NAMALWA (cell line): ENCODE data around the gene SLC5A11.
"Not testable (repeated sequence)": the region's sequence is repeated elsewhere in the genome, so short reads cannot be mapped to it uniquely, and the experiment has no call there.

ENCODE experiments used
- DNase-seq: peaks from one replicate; pipeline ENCODE4 v3.0.0-alpha.2; 2015; ENCODE audit warnings: low spot score

Gene SLC5A11

DNA sequence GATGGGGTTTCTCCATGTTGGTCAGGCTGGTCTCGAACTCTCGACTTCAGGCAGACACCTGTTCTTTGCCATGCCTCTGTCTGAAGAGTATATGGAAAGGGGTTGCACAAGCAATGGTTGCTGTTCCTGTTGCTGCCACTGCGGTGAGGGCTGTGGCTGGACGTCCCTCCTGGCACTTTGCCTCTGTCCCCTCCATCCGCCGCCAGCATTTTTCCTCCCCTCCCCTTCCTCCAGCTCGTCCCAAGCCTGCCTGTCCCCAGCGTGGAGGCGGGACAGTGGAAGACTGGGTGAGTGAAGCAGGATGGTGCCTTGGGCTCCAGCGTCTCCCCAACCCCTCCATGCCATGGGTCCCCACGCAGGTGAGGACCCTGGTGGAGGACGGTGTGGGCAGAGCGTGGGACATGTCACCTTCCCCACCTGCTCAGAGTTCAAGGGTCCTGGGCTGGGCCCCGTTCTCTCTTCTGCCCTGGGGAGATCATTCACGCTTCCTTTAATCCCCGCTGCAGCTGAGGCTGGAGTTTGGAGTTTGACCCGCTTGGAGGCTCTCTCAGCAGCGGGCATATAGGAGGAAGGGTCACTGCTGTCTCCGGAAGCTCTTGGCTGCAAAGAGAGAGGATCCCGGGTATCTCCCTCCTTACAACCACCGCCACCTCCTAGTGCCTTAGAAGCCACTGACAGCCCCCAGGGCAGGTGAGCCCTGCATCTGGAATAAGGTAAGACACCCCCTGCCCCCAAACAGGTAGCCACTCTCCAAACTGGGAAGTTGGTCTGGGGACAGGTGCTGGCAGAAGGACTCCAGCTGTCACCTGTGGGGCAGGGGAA is at the start of gene SLC5A11:
Gene SLC5A11, plus strand, starts transcription at position 238 of the 822 bp plus-strand sequence. CDS start 12,681 bp downstream, outside the sequence.
- no peak for DNase-seq

DNA sequence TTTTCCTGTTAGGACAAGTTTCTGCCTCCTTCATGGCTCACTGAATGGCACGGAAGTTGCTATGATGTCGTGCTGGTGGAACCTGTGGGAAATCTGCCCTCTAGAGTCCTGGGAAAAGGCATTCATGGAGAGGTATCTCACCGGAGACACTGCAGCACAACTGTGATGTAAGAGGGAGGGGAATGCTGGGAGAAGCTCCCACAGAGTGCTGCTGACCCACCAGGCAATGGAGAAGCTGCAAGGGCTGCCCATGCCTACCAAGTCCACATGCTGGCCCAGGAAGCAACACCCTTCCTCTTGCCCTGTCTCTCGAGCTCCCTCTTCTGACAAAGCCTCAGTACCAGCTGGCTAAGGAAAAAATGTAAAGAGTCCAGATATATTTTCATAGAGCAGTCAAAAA is 45.2 kb upstream of the SLC5A11 start:
- DNase-seq = peak; percentile 19

DNA sequence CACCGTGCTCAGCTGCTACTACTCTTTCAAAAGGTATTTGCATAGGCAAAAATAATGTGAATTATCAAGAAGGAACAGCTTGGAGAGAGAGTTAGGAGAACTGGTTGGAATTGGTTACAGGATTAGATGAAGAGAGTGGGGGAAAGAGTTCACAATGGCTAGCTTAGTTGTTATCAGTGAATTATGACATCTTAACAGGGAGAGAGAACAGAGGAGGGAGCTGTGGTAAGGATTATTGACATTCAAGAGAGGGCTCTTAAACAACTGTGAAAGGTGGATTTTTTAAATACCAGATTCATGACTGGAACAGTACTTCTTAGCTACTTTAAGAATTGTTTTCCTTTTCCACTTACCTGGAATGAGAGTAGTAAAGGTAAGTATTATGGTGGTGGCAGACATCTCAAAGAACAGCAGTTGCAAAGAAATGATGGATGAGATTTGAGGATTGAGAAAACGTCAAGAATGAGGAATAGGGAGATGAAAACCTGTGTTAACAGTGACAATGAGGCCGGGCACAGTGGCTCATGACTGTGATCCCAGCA is 43.9 kb upstream of the SLC5A11 start:
- no peak for DNase-seq

GRCh38 chr16:24805484-24805883 is 40.3 kb upstream of the SLC5A11 start:
- DNase-seq = no peak

DNA sequence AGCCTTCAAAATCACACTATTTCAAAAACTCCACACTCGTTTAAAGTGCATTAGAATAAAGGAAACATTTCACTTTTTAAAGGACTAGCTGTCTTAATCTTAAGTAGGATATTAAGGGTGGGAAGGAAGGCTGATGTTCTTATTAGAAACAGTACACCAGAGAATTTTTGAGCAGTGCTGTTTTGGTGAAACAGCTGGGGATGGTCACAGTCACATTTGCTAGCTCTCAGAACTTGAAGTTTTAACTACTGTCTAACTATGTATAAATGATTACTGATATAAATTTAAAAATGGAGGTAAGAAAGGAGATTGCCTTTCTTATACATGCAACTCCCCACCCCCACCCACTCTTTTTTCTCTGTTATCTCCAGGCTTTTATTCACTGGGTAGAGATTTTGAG is 38.5 kb upstream of the SLC5A11 start:
- DNase-seq = no peak

DNA sequence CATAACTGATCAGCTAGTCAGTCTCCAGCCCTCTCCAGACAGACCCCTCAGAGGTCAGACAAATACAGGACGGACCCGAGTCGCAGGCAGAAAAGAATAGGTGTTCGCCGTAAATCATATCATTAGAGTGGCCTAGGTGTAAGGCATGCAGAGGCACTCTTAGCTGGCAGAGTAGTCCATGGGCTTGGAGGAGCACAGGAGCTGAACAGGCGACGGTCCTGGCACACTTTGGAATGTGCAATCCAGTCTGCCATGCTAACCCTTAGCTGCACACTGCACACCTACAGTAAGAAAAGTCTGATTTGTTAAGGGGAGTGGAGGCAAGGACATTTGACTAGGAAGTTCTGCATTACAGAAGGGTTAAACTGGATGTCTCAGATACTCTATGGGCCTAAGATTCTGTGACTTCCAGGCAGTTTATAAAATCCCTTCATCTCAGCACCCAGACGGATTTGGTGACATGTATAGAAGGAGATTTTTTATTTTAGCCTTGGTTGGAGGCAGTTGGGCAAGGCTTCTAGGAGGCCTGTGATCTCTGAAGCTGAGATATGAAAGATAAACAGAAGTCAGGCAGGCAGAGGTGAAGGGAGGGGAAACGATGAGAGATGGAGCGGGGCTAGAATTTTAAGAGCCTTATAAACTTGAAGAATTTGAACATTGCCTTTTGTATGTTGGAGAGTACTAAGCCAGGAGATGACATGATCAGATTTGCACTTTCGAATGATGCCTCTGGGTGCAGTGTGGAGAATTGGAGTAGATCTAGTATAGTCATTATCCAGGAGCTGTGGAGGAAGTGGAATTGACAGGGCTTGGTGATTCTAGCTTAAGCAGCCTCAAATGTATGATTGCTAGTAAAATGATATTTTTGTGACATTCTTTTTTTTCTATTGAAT is 34.6 kb upstream of the SLC5A11 start:
- DNase-seq = peak; percentile 15

- not testable (repeated sequence) for DNase-seq
Measured at GRCh38 chr16:24812813-24813212, 33.0 kb upstream of the SLC5A11 start.

DNA sequence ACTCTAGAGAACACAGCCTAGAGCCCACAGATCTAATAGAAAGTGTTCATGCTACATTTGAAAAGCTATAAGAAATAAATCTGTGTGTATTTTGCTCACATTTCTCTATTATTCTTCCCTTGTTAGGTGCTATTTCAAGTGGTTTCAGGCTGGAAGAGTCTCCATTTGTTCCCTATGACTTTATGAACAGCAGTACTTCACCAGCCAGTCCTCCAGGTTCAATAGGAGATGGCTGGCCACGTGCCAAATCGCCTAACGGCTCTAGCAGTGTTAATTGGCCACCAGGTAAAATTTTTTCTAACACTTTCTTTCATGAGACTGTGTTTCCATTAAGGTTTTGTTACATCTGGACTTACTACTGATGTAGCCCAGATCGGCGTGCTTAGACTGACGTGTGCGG is 30.7 kb upstream of the SLC5A11 start:
- no peak for DNase-seq

GRCh38 chr16:24816688-24817087 is 29.1 kb upstream of the SLC5A11 start:
- no peak for DNase-seq

DNA sequence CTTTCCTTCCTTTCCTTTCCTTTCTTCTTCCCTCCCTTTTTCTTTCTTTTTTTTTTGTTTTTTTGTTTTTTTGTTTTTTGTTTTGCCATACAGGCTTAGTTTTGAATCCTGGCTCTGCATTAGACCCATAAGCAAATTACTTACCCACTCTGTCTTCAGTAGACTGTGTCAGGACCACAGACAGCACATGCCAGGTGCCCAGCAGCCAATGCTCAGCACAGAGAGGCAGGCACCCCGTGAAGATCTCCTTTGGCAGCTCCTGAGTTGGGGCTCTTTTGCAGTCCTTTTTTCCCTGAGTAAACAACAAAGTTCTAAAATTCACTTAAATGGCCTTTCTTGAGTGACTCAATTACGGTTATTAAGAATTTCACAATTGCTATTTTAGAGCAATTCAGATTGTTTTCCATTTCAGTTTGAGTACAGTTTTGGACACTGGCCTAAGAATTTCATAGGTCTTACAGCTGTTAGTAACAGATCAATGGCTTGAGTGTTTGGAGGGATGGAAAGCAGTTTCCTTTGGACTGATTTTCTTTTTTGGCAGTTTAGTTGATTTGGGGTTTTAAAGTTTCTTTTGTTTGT is 26.2 kb upstream of the SLC5A11 start:
- DNase-seq = no peak

- DNase-seq = no peak
Measured at GRCh38 chr16:24820522-24820921, 25.2 kb upstream of the SLC5A11 start.

- DNase-seq = no peak
Measured at GRCh38 chr16:24821129-24821528, 24.6 kb upstream of the SLC5A11 start.

DNA sequence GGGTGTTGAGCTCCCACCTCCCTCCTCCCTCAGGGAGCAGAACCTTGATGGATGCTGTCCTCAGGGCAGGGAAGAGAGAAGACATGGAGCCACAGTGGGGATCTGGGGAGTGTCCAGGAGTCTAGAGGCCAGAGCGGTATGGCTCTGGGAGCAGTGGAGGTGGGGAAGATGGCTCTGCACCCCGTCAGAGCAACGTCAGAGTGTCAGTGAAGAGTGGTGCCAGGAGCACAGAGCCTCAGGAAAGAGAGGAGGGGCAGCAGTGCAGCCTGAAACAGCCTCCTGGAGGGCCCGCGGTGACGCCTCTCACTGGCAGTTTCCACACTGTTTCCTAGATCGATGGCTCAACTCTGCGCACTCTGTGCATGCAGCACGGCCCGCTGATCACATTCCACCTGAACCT is 23.2 kb upstream of the SLC5A11 start:
- DNase-seq = no peak

- DNase-seq = no peak
Measured at GRCh38 chr16:24822974-24823373, 22.8 kb upstream of the SLC5A11 start.

DNA sequence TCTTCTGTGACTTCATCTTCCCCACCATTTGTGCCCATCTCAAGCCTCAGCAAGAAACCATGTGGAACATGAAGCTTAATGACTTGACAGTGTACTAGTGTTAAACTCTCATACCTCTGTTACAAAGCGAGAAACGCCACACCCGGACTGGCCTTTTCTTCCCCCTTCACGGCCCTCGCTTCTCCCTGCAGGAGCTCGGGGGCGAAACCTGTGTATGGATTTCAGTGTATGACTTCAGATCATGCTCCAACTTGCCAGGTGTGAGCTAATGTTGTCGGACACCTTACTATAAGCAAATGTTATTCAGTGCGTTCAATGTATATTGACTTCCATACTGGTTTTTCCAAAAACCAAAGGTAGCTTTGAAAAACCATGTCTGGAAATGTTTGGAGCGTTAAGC is 20.1 kb upstream of the SLC5A11 start:
- DNase-seq = no peak

GRCh38 chr16:24826096-24826690 is 19.6 kb upstream of the SLC5A11 start:
- no peak for DNase-seq

- no peak for DNase-seq
Measured at GRCh38 chr16:24826817-24827566, 18.8 kb upstream of the SLC5A11 start.

DNA sequence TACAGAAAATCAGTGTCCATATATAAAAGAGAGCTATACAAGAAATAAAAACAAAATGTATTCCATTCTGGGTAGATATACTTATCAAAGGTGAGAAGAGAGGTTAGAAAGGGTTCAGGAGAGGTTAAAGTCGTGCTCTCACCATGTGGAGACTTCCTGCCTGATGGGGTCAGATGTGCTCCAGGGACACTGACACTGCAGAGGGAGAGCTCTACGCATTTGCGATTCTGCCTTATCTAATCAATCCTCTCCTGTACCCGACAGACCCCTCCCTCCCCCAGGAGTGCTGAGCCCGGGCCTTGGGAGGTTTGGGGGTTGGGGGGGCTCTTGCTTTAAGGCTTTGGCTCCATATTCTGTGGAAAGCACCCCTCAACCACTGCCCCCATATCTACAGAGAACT is 16.6 kb upstream of the SLC5A11 start:
- DNase-seq = no peak

DNA sequence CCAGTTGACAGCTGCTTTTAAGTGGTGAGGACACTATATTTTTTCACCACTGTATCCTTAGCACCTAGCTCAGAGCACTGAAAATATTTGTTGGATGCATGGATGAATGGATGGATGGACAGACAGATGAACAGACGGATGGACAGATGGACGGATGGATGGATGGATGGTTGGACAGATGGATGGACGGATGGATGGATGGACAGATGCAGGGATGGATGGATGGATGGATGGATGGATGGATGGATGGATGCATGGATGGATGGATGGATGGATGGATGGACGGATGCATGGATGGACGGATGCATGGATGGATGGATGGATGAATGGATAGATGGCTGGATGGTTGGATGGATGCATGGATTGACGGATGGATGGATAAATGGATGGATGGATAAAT is 12.4 kb upstream of the SLC5A11 start:
- DNase-seq = no peak

DNA sequence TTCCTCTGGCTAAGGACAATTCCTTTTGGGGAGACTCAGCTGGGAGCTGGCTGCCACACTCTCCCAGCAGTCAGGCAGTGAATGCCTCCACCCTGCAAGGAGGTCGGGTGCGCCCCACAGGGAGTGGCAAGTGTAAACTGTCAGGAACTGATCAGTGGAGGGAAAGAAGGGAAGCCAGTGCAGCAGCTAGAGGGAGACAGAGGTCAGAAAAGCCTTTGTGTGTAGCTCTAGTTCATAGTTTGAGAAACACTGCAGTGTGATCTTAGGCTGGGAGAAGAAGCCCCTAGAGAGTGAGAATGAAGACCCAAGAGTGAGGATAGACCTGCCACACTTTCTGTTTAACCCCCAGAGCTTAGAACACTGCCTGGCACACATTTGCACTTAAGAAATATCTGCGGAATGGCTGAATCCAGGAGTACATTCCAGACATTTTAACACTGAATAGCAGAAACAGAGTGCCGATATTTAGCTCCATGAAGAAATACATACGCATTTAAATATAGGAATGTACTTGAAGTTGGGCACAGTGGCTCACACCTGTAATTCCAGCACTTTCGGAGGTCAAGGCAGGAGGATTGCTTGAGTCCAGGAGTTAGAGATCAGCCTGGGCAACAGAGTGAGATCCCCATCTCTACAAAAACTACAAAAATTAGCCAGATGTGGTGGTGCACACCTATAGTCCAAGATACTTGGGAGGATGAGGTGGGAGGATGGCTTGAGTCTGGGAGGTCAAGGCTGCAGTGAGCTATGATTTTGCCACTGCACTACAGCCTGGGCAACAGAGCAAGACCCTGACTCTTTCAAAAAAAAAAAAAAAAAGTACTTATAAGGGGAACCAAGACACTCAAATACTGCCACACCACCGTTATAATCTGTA is 11.1 kb upstream of the SLC5A11 start:
- DNase-seq = peak; percentile 48
